ENCODE data around the gene RCE1.

Gene RCE1

DNA sequence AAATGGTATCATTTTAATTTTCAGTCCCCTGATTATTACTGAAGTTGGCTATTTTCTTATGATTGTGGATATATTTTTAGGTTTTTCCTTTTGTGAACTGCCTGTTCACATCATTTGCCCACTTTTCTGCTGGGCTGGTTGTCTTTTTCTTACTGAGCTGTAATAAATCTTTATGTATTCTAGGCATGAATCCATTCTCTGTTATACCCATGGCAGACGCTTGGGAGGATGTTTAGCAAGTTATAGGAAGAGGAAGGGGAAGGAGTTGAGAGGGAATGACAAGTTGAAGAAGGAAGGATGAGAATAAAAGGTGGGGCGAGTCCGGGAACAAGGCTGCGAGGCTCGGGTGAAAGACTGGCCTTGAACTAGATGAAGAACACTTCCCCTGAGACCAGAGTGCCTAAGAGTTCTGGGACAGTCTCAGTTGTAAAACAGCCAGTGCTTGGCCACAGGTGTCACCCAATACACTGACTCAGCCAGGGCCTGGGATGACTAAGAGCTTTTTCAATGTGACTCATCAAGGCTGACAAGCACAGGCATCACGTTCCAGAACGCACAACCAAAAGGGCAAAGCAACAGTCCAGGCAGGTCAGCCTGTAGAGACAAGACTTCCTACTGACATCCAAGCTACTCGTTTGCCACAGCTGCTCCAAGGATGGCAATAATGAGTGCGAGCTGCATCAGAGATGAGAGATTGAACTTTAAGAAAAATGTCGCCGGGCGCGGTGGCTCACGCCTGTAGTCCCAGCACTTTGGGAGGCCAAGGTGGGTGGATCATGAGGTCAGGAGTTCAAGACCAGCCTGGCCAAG is 48.8 kb downstream of the RCE1 start:
- DNase-seq: no peak

DNA sequence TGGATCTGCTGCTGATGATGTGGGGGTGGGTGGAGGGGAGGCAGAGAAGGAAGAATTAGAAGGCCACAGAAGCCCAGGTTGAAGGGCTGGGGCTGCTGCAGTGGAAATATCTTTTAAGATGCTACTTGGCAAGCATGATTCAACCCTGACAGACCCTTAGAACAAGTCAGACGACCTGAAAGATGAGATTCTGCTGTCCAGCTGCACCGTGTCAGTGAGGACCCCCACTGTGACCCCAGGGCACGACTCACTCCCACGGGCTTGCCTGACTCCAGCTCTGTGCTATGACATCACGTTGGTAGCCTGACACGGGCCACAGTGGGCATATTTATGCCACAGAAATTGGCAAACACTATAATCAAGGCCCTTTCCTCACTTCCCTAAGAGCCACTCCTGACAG is 49.7 kb downstream of the RCE1 start:
- DNase-seq: no peak

DNA sequence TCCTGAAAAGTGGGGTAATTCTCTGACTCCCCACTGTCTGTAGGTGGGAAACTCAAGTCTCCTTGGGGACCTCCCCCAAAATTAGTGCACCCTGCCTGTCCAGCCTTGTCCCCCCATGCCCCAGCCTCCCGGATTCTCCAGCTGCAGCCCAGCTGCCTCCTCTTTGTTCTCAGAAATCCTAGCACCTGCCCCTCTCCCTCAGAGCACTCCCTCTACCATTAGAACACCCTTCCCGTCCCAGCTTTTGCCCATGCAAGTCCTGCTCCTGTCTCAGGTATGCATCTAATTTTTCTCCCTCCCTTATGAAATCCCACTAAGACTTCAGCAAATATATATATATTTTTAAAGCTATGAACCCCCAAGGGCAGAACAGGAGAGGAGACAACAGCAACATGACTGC is 50.9 kb downstream of the RCE1 start:
- no peak for DNase-seq
